ENCODE measurements around the gene PHF3. TPM values are rescaled to one million over a fixed set of nuclear protein-coding genes. Genes with fewer than 3 reads are reported as not detected.

Gene PHF3, protein sequence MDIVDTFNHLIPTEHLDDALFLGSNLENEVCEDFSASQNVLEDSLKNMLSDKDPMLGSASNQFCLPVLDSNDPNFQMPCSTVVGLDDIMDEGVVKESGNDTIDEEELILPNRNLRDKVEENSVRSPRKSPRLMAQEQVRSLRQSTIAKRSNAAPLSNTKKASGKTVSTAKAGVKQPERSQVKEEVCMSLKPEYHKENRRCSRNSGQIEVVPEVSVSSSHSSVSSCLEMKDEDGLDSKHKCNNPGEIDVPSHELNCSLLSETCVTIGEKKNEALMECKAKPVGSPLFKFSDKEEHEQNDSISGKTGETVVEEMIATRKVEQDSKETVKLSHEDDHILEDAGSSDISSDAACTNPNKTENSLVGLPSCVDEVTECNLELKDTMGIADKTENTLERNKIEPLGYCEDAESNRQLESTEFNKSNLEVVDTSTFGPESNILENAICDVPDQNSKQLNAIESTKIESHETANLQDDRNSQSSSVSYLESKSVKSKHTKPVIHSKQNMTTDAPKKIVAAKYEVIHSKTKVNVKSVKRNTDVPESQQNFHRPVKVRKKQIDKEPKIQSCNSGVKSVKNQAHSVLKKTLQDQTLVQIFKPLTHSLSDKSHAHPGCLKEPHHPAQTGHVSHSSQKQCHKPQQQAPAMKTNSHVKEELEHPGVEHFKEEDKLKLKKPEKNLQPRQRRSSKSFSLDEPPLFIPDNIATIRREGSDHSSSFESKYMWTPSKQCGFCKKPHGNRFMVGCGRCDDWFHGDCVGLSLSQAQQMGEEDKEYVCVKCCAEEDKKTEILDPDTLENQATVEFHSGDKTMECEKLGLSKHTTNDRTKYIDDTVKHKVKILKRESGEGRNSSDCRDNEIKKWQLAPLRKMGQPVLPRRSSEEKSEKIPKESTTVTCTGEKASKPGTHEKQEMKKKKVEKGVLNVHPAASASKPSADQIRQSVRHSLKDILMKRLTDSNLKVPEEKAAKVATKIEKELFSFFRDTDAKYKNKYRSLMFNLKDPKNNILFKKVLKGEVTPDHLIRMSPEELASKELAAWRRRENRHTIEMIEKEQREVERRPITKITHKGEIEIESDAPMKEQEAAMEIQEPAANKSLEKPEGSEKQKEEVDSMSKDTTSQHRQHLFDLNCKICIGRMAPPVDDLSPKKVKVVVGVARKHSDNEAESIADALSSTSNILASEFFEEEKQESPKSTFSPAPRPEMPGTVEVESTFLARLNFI (N-terminal part only)
- 40.0 TPM for total RNA-seq (2021; ENCODE audit: unreplicated experiment)
- polyA plus RNA-seq (2012; ENCODE audit: insufficient read length): 12.4 TPM
- Bru-seq, nascent RNA: percentile 94 among the genes with signal in this experiment
- BruChase-seq, experiment 1, labeled RNA remaining after a 2-hour chase: percentile 90 among the genes with signal in this experiment
- percentile 86 among the genes with signal in this experiment for BruChase-seq, experiment 2, labeled RNA remaining after a 6-hour chase
- long read RNA-seq, full-length matches to known transcripts: 7 of 65 reads
- long read RNA-seq, partial matches to known transcripts: 35 of 65 reads
- long read RNA-seq, other reads (novel, unspliced or antisense): 23 of 65 reads

DNA sequence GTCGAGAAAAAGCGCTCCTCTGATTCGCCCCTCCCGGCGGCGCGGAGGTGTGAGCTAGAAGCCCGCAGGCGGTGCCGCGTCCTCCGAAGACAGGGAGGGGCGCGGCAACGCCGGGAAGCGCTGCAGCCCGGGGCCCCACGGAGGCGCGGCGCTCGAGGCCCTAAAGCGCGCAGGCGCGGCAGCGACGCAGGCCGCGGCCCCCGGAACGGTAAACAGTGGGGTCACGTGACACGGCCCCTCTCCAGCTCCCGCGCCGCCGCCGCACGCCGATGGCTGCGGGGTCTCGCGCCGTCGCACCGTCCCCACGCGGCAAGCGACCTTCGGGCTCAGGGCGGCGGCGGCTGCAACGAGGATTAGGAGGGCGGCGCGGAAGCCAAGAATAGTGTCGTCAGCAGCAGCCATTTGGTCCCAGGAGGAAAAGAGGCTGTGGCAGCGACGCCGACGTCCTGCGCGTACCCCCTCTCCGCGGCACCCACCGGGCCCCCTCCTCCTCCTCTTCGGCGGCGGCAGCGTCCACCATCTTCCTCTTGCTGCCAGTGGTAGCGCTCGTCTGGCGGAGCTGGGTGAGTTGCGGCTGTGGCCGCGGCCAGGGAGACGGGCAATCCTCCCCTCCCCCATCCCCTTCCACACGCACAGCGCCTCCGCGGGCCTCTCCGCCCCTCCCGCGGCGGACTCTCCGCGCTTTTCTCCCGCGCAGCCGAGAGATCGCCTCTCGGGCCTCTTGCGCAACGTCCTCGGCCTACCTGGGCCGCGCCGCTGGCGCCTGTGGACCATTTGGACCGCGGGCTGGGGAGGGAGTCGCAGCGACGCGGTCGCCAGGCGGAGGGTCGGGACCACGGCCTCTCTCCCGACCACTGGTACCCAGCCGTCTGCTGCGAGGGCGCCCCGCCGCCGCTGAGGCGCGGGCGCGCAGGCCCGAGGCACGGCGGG is at the start of gene PHF3:
Gene PHF3, plus strand, starts transcription at position 215 of the 930 bp plus-strand sequence. CDS start 10,750 bp downstream, outside the sequence.
- CTCF ChIA-PET: interaction anchor here (0.6 to 1.2 kb wide), 2 partner anchors 31 to 38 kb away, joined by 3 to 7 read pairs; no protein-coding TSS in a partner anchor
- peak within 1 kb of the TSS; percentile 93 for H3K27ac ChIP-seq (ENCODE audit: low read length)
- H3K36me3 ChIP-seq (ENCODE audit: control insufficient read depth, insufficient read depth, low read length): no peaks in the 10 kb centered on the region; the same call in 1 of the 2 replicates
- POLR2A ChIA-PET: interaction anchor here (0.5 to 0.7 kb wide), 3 partner anchors 9 to 1891 kb away, joined by 4 to 8 read pairs (median 8); no protein-coding TSS in a partner anchor
- in situ Hi-C loops (cut with HindIII; ENCODE audit: low pct_unique_long_range_greater_than_20kb, low sequenced_read_pairs) (no loop called here), intact Hi-C loops (cut with micrococcal nuclease; ENCODE audit: unreplicated experiment) (no loop called here)
- peak; percentile 95 for ATAC-seq
- no peak for DNase-seq (ENCODE audit: low read depth, low spot score)
- TF ChIP-seq SIN3A (IDR thresholded peaks at IDR 0.05; ENCODE audit: borderline replicate concordance, insufficient read depth, low read depth, low read length) (peak; percentile 92; the same call in 1 of the 2 replicates), POLR2AphosphoS5 (IDR thresholded peaks at IDR 0.05; ENCODE audit: low read depth, low read length) (peak; percentile 71), TCF7L2 (IDR thresholded peaks at IDR 0.05; ENCODE audit: low read depth, low read length) (peak; percentile 70; the same call in 1 of the 2 replicates)
- TF ChIP-seq, protein P1, sequence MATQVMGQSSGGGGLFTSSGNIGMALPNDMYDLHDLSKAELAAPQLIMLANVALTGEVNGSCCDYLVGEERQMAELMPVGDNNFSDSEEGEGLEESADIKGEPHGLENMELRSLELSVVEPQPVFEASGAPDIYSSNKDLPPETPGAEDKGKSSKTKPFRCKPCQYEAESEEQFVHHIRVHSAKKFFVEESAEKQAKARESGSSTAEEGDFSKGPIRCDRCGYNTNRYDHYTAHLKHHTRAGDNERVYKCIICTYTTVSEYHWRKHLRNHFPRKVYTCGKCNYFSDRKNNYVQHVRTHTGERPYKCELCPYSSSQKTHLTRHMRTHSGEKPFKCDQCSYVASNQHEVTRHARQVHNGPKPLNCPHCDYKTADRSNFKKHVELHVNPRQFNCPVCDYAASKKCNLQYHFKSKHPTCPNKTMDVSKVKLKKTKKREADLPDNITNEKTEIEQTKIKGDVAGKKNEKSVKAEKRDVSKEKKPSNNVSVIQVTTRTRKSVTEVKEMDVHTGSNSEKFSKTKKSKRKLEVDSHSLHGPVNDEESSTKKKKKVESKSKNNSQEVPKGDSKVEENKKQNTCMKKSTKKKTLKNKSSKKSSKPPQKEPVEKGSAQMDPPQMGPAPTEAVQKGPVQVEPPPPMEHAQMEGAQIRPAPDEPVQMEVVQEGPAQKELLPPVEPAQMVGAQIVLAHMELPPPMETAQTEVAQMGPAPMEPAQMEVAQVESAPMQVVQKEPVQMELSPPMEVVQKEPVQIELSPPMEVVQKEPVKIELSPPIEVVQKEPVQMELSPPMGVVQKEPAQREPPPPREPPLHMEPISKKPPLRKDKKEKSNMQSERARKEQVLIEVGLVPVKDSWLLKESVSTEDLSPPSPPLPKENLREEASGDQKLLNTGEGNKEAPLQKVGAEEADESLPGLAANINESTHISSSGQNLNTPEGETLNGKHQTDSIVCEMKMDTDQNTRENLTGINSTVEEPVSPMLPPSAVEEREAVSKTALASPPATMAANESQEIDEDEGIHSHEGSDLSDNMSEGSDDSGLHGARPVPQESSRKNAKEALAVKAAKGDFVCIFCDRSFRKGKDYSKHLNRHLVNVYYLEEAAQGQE (IDR thresholded peaks at IDR 0.05; ENCODE audit: insufficient read depth in 1 of 2, low read depth in 2 of 2, low read length in 1 of 2): peak in 1 of 2 experiments; percentile 27; a peak in 1 of 4 replicates
- TF ChIP-seq, protein P2, sequence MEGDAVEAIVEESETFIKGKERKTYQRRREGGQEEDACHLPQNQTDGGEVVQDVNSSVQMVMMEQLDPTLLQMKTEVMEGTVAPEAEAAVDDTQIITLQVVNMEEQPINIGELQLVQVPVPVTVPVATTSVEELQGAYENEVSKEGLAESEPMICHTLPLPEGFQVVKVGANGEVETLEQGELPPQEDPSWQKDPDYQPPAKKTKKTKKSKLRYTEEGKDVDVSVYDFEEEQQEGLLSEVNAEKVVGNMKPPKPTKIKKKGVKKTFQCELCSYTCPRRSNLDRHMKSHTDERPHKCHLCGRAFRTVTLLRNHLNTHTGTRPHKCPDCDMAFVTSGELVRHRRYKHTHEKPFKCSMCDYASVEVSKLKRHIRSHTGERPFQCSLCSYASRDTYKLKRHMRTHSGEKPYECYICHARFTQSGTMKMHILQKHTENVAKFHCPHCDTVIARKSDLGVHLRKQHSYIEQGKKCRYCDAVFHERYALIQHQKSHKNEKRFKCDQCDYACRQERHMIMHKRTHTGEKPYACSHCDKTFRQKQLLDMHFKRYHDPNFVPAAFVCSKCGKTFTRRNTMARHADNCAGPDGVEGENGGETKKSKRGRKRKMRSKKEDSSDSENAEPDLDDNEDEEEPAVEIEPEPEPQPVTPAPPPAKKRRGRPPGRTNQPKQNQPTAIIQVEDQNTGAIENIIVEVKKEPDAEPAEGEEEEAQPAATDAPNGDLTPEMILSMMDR (IDR thresholded peaks at IDR 0.05): peak; percentile 55
- BruUV-seq (replicated peaks): no TSS peak
- H3K4me1 ChIP-seq (ENCODE audit: control insufficient read depth, insufficient read depth, low read length): peaks cover 37% of the 10 kb centered on the region
- H3K27me3 ChIP-seq (ENCODE audit: control insufficient read depth, insufficient read depth, low read length): peaks cover 2% of the 10 kb centered on the region; the same call in 1 of the 2 replicates
- peak within 1 kb of the TSS; percentile 91 to 93 for H3K4me3 ChIP-seq (ENCODE audit: low read depth in 2 of 2, low read length in 2 of 2)
- no peaks in the 10 kb centered on the region for H3K9me3 ChIP-seq (ENCODE audit: control insufficient read depth, insufficient read depth, low read depth, low read length)
